Brain pericyte (primary cell): ENCODE results near the gene KRTCAP2.

Experiments
- DNase-seq: peaks from one replicate; pipeline ENCODE4 v3.0.0-alpha.2; 2012; ENCODE audit warnings: low read depth, low spot score

The KRTCAP2 gene

DNA sequence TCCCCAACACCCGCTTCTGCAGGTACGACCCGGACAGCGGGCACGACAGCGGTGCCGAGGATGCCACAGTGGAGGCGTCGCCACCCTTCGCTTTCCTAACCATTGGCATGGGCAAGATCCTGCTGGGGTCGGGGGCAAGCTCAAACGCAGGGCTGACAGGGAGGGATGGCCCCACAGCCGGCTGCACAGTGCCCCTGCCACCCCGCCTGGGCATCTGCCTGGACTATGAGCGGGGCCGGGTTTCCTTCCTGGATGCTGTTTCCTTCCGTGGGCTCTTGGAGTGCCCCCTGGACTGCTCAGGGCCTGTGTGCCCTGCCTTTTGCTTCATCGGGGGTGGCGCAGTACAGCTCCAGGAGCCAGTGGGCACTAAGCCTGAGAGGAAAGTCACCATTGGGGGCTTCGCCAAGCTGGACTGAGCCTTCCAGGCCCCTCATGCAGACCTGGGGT, 10.7 kb upstream of the KRTCAP2 start:
- no peak for DNase-seq

DNA sequence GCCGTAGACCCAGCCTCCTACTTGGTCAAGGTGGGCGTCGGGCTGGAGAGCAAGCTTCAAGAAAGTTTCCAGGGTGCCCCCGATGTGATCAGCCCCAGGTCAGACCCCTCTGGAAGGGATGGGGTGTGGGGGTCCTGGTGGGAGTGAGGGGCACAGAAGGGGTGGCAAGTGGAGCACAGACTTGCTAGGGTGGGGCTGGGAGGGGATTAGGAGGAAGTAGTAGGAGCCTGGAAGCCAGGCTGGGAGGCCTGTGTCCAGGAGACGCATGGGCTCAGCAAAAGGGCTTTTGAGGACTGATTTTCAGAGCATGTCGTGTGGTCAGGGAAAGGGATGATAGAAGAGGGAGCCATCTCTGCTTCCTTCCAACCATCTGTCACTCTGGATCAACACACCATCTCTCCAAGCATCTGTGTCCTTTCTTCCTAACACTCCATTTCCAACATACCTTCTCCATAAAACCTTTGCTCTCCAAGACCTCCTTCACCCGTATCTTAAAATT, 9.0 kb upstream of the KRTCAP2 start:
- no peak for DNase-seq

DNA sequence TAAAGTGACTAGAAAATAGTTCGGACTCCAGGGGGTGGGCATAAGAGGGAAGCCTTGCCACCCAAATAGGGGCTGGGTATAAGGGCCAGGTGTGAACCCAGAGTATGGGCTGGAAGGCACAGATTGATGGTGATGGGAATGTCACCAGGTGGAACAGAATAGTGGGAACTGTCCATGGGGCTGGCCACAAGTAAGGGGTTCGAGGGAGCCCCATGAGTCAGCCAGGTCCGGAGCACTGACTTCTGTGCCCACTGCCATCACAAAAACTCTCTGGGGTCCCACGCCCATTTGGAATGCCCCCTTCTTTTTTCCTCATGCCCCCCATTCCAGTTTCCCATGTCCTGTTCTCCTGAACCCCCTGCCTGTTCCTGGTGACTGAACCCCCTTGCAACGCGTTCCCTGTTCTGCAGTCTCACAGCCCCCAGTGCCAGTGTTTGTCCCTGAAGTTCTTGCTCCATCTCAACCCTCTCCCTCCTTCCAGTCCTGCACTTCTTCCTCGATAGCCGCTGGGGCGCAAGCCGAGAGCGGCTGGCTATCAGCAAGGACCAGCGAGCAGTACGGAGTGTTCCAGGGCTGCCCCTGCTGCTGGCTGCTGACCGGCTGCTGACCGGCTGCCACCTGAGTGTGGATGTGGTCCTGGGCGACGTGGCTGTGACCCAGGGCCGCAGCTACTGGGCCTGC, 8.4 kb upstream of the KRTCAP2 start:
- no peak for DNase-seq

DNA sequence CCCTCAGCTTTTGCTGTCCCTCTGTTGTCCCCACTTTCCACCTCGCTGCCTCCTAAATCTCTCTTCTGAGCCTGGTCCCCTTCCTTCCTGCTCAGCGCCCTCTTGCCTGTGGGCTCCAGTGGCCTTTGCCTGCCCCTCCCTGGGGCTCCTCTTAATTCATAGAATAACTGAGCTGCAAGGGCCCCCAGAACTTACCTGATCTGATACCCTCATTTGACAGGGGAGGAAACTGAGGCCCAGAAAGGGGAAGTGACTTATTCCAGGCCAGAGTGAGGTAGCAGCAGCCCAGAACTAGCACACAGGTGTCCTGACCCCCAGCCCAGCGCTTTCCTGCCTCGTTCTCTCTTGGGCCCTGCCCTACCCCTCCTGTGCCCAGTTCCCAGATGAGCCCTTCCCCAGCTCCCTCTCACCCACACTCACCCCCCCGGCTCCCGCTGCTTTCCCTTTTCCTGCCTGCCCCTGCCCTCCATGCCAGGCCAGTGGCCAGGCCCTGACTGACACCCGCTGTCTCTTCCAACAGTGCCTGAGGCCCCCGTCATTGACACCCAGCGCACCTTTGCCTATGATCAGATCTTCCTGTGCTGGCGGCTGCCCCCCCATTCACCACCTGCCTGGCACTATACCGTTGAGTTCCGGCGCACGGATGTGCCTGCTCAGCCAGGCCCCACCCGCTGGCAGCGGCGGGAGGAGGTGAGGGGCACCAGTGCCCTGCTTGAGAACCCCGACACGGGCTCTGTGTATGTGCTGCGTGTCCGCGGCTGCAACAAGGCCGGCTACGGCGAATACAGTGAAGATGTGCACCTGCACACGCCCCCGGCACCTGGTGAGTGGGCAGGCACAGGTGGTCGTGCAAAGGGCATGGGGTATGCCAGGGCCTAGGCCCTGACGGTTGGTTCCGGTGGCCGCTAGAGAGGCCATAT, 6.3 kb upstream of the KRTCAP2 start:
- DNase-seq = no peak

DNA sequence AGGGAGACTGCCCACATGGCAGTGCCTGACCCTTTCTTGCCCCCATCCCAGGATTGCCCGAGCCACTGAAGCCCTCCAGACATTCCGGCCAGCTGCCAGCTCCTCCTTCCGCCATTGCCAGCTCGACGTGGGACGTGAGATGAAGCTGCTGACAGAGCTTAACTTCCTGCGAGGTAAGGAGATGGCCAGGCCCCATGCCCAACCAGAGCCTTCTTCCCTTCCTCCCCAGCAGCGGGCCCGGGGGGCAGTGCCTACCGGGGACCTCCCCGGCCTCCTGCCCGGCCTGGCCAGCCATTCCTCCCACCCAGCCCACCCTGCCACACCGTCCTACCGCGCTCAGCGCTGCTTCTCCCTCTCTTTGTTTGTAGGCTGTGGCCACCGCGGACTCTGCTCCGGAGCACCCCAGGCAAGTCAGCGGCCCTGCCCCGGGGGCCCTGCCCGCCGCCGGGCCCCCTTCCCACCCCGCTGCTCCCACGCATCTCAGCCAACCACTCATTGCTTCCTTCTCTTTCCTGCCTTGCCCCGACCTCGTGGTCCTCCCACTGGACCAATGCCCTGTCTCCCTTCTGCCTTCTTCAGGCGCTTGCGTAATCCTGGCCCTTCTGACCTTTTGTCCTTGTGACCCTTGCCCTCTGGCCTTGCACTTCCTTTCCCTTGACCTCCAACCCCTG, 5.5 kb upstream of the KRTCAP2 start:
- DNase-seq = no peak

DNA sequence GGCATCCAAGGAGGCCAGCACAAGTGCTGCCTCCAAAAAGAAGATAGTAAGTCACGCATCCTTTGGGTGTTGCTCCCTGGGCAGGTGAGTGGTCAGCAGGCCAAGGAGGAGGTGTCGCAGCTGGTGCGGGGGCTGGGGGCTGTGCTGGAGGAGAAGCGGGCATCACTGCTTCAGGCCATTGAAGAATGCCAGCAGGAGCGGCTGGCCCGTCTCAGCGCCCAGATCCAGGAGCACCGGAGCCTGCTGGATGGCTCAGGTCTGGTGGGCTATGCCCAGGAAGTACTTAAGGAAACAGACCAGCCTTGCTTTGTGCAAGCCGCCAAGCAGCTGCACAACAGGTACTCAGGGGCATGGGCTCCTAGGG, 4.8 kb upstream of the KRTCAP2 start:
- no peak for DNase-seq

DNA sequence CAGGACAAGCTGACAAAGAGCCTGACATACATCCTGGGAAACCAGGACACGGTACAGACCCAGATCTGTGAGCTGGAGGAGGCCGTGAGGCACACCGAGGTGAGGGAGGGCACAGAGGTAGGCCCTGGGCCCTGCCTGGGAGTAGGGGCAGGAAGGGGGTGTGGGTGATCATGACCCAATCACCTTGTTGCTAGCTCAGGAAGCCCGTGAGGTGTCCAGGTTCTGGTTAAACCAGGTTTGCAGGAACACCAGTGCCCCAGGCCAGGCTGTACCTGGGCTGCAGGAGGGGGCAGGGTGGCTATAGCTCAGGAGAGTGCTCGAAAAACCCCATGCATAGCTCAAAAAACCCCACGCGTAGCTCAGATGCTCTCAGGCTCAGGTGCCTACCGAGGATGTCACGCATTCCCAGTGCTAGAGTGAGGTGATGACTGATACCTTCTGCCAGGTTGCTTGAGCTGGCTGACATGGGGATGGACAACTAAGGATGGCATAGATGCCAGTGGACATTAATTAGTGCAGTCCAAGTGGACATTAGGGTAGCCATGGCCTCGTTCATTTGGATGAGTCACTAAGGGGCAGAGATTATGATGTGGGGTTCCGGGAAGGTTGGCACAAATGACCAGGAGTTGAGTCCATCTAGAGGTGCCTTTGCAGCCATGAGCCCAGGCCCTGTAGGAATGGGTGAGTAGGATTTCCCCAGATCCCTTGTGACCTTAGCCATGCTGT, 4.3 kb upstream of the KRTCAP2 start:
- no peak for DNase-seq

DNA sequence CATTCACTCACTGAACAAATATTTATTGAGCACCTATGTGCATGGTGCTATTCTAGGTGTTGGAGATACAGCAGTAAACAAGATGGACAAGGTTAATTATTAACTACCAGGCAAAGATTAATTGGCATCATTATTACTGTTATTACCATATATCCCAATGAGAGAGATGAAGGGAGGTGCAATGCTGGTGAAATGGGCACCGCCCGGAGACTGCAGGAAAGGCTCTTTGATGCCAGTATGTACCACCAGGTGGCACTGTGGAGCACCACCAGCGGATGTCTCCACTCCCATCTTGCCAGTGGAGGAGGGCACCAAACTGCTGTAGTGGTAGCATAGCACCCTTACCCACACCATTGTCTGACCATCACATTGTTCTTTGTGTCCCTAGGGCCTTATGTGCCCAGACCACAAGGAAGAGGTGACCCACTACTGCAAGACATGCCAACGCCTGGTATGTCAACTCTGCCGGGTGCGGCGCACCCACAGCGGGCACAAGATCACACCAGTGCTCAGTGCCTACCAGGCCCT, 3.5 kb upstream of the KRTCAP2 start:
- no peak for DNase-seq

DNA sequence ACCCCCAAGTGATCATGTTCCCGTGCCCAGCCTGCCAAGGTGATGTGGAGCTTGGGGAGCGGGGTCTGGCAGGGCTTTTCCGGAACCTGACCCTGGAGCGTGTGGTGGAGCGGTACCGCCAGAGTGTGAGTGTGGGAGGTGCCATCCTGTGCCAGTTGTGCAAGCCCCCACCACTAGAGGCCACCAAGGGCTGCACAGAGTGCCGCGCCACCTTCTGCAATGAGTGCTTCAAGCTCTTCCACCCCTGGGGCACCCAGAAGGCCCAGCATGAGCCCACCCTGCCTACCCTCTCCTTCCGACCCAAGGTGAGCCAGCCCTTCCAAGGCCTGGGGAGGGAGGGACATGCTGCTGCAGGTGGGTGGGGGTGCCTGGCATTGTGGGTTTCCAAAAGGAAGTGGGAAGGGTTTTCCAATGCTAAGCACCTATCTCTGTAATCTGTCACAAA, 2.8 kb upstream of the KRTCAP2 start:
- no peak for DNase-seq

DNA sequence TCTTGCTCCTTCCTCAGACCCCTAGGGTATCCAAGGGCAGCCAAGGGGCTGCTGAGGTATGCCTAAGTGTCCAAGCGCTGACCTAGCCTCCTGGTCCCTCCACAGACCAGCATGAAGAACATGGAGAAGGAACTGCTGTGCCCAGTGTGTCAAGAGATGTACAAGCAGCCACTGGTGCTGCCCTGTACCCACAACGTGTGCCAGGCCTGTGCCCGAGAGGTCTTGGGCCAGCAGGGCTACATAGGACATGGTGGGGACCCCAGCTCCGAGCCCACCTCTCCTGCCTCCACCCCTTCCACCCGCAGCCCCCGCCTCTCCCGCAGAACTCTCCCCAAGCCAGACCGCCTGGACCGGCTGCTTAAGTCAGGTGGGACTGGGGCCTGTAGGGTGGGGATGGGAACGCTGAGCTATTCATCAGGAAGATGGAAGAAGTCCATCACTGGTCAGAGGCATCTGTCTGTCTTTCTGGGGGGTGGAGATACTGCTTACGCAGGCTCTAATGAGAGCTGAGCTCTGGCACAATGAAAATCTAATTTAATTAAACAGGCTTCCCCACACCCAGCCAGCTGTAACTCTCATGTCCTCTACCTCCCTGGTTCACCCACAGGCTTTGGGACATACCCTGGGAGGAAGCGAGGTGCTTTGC, 2.3 kb upstream of the KRTCAP2 start:
- DNase-seq = no peak

DNA sequence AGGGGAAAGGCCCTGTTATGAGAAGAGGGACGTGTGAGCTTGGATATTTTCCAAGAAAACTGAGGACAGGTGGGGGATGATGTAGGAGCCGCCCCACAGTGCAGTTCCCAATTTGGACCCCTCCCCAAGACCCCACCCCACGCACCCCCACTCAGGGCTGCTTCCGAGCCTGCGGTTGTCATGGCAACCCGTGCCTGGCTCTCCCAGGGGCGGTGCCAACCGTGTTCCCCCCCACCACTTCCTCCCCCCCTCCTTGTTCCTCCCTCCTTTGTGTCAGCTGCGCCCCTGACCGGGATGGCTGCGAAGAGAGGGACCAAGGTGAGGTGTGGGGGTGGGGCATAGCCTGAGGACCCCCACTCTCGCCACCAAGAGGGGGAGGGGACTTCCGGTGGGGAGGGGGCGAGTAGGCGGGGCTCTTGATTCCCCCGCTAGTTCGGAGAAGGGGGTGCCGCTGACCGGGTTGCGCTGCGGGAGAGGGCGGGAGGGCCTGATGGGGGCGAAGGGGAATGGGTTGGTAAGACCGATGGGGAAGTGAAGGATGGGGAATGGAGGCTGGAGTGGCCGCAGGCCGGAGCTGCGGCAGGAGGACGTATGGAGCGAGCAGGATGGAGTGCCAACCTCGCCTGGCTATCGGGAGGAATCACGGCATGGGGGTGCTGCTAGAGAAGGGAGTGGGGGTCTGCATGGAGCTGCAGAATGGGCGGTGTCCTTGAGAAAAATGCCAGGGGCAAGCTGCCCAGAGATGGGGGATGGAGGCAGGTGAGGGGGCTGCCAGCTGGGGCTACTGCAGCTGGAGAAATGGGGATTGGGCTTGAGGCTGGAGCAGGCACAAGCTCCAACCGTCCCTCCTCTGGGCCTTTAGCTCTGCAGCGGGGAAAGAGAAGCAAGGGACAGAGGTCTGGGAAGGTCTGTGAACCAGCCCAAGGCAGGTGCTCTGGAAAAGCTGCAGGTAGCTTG, 1.5 kb upstream of the KRTCAP2 start:
- no peak for DNase-seq

DNA sequence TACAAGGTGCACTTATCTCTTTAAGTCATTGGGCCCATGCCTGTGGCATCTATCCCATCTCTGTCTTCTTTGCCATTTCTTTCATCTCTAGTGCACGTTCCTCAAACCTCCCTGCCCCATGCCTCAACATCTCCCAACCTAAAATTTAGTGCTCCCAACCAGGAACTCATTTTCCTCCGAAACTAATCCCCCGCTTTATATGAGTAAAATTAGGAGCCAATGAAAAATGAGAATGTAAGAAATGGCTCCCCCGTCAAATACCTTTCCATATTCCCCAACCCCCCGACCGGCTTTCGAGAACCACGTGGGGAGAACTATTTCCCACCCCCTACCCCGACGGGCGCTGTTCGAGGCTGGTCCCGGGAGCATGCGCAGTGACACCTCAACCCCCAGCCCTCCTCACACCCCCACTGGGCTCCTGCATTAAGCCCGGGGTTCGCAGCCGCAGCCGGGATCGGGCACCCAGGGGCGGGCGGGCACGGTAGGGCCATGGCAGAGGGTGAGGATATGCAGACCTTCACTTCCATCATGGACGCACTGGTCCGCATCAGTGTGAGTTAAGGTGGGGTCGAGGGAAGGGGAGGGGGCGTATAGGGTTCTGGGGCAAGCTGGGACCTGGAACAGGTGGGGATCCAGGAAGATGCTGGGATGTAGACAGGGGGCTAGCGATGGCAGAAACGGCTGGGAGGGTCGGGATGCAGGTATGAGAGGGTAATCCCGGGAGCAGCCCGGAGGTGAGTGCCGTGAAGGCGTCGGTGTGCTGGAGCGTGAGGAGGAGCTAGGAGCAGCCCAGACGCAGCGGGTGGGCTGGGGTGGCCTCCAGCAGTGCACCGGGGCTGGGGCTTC, 597 bp upstream of the KRTCAP2 start, which contains the start of gene TRIM46:
Gene TRIM46, plus strand, starts transcription at position 372 of the 846 bp plus-strand sequence. Its CDS starts 118 bp downstream, at position 490.
- no peak for DNase-seq

DNA sequence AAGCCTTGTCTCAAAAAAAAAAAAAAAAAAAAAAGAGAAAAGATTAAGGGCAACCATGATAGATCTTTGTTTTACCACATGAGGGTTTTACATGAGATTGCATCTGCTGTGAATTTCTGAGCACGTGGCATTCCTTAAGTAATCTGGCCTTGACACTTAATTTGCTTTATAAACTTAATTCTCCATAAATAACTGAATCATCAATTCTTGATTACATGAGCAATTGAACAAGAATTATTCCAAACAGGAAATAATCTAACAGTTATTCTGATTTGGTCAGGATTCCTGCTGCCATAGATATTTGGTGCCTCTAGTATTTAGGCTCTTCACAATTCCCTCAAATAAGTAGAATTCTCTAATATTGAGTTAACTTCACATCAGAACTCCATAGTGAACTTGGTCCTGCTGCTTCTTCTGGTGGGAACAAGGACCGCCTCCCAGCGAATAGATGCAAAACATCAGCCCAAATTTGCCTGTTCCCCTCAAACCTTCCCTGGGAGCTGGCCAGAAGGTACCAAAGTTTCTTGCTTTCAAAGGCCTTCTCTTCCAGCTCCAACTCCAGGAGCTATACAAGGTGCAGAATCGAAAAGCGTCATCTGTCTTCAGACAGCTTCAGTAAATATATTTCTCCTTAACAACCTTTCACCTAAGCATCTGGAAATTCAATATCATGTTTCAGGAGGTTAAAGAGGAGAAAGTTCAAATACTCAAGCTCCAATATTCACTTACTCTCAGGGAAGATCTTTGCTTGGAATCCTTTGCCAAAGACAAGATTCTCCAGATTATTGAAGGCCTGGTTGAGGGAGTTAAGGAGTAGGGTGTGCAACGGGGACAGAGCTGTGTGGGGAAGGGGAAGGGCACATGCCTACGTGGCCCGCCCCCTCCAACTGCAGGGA, 1.0 kb downstream of the KRTCAP2 start:
- no peak for DNase-seq

DNA sequence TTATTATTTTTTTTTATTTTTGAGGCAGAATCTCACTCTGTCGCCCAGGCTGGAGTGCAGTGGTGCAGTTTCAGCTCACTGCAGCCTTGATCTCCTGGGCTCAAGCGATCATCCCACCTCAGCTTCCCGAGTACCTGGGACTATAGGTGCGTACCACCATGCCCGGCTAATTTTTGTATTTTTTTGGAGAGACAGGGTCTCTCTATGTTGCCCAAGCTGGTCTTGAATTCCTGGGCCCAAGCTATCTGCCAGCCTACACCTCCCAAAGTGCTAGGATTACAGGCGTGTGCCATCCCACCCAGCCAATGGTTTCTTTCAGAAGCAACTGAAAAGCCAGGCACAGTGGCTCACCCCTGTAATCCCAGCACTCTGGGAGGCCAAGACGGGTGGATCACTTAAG, 2.3 kb downstream of the KRTCAP2 start:
- DNase-seq = no peak

DNA sequence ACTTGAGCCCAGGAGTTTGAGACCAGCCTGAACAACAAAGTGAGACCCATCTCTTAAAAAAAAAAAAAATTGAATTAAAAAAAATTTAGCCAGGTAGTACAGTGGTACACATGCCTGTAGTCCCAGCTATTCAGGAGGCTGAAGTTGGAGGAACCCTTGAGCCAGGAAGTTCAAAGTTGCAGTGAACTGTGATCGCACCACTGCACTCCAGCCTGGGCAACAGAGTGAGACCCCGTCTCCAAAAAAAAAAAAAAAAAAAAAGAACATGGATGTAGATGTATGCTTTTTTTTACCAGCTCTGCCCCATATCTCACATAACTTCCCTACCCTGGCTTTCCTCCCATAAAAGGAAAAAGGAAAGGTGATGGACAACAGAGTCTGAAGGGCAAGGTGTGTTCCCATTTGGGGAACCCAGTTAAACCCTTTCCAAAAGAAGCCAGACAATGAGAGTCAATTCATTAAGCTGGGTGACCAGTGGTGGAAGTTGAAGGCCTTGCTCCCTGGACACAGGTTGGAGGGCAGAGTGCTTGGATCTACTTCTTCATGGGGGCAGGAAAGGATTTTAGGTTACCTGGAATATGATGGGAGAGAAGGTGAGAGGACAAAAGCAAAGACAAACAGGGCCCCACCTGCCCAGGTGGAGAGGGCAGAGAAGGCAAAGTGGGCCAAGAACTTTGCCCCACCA, 2.9 kb downstream of the KRTCAP2 start:
- DNase-seq = no peak

DNA sequence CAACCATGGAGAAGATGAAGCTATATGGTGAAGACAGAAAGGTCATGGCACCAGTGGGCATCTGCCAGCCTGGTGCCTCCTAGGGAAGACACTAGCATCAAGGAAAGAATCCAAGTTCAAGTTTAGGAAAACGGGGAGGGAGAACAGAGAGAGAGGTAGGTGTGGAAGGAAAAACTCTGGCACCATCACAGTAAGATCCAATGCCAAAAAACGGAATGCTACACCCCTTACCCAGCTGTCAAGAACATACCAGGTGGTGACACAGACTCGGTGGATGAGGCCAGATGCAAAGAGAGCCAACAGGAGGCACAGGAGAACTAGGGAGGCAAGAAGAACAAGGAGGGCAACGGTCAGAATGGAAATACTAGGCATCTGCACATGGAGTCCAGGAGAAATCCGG, 3.6 kb downstream of the KRTCAP2 start:
- no peak for DNase-seq
